Measurements from ENCODE around the gene APBA3.
"Not testable (repeated sequence)": the region's sequence is repeated elsewhere in the genome, so short reads cannot be mapped to it uniquely, and the experiment has no call there.

APBA3 gene

DNA sequence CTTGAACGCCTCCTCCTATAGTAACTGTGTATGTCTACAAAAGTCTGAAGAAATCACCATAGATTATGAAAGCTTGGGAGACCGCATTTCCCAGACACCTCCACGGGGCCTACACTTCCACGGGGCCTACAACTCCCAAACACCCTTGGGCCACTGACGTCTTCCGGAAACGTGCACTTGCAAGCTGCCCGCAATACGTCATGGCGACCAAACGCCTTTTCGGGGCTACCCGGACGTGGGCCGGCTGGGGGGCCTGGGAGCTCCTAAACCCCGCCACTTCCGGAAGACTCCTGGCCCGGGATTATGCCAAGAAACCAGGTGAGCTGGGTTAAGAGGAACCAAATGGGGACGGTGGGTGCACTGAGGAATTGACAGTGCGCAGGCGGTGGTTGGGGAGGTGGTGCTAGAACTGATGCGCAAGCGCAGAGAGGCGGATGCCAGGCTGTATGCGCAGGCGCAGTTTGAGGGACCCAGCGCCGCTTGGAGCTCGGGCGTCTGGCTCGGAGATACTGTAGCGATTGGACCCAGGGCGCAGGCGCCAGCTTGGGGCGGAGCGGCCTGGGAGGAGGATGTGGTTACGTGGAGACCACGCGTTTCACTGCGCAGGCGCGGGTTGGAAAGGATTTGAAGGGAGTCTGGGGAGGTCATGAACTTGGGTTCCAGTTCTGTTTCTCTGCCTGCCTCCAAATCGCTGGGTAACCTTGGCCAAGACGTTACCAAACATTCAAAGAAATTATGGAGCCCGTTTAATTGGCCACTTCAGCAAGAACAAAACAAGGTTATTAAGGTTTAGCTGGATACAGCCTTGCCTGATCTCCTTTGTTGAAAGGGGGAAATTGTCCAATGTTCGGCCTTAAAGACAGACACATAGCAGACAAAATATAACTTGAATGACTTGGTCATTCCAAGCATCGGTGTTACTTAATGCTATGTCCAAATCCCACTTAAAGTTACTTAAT lies 1.3 kb upstream of the APBA3 start, which contains the start of gene MRPL54:
TSS of gene MRPL54 (plus strand) at position 182 of the 959 bp plus-strand sequence. CDS start at position 201, 19 bp downstream.
- peaks cover 40% of the 10 kb centered on the region for H3K4me1 ChIP-seq (ENCODE audit: control insufficient read depth, insufficient read depth, low read length, poor library complexity, severe bottlenecking)
- peak within 1 kb of the TSS; percentile 86 for H3K4me3 ChIP-seq (ENCODE audit: insufficient read depth, low read depth, low read length, poor library complexity, severe bottlenecking)
- H3K27ac ChIP-seq (ENCODE audit: insufficient read depth, low read length, poor library complexity, severe bottlenecking): peak within 1 kb of the TSS; percentile 100
- DNase-seq: peak; percentile 98 to 99 (median 99)
- H3K27me3 ChIP-seq (replicated peaks; ENCODE audit: control insufficient read depth, insufficient read depth, low read length, poor library complexity, severe bottlenecking): no peaks in the 10 kb centered on the region
- H3K36me3 ChIP-seq (ENCODE audit: control insufficient read depth, insufficient read depth, low read length): peaks cover 27% of the 10 kb centered on the region
- H3K9me3 ChIP-seq (ENCODE audit: control insufficient read depth, low read length): no peaks in the 10 kb centered on the region

DNA sequence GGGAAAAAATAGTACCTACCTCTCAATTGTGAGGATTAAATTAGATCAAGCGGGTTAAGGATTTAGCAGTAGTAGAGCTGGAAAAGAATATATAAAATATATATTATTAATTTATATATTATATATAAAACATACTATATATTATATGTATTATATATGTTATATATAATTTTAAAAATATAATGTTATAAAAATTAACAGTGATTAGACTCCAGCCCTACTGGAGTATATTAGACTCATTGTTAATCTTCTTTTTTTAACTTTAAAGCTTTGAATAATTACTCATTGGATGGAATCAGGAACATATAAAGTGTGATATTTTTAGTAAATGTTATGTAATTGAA lies 610 bp upstream of the APBA3 start:
- peak overlapping the region; percentile 100 for H3K27ac ChIP-seq (ENCODE audit: insufficient read depth, low read length, poor library complexity, severe bottlenecking)
- no peaks in the 10 kb centered on the region for H3K27me3 ChIP-seq (replicated peaks; ENCODE audit: control insufficient read depth, insufficient read depth, low read length, poor library complexity, severe bottlenecking)
- no peaks in the 10 kb centered on the region for H3K9me3 ChIP-seq (ENCODE audit: control insufficient read depth, low read length)
- DNase-seq: no peak
- H3K4me3 ChIP-seq (ENCODE audit: insufficient read depth, low read depth, low read length, poor library complexity, severe bottlenecking): no peak overlapping the region
- H3K4me1 ChIP-seq (ENCODE audit: control insufficient read depth, insufficient read depth, low read length, poor library complexity, severe bottlenecking): peaks cover 40% of the 10 kb centered on the region
- peaks cover 23% of the 10 kb centered on the region for H3K36me3 ChIP-seq (ENCODE audit: control insufficient read depth, insufficient read depth, low read length)

DNA sequence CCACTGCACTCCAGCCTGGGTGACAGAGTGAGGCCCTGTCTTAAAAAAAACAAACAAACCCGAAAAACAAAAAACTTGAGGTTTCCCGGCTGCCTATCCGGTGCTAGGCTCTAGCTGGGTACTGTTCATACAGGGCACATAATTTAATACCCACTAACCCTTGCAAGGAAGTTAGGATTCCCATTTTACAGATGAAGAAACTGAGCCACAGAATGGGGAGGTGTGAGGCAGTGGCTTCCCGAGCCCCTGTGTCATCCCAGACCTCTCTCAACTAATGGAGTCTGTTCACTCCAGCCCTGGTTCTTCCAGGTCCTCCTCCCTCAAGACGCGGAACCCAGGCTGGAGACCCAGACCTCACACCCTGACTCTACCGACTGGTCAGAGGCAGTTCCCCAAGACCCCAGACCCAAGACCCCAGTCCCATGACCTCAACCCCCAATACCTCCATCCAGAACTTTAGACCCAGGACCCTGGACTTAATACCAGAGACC lies 576 bp downstream of the APBA3 start:
- H3K9me3 ChIP-seq (ENCODE audit: control insufficient read depth, low read length): no peaks in the 10 kb centered on the region
- peaks cover 14% of the 10 kb centered on the region for H3K36me3 ChIP-seq (ENCODE audit: control insufficient read depth, insufficient read depth, low read length)
- peak overlapping the region; percentile 86 for H3K4me3 ChIP-seq (ENCODE audit: insufficient read depth, low read depth, low read length, poor library complexity, severe bottlenecking)
- H3K27me3 ChIP-seq (replicated peaks; ENCODE audit: control insufficient read depth, insufficient read depth, low read length, poor library complexity, severe bottlenecking): no peaks in the 10 kb centered on the region
- H3K27ac ChIP-seq (ENCODE audit: insufficient read depth, low read length, poor library complexity, severe bottlenecking): peak overlapping the region; percentile 99
- DNase-seq: peak in 1 of 3 donors; percentile 7
- H3K4me1 ChIP-seq (ENCODE audit: control insufficient read depth, insufficient read depth, low read length, poor library complexity, severe bottlenecking): peaks cover 33% of the 10 kb centered on the region

DNA sequence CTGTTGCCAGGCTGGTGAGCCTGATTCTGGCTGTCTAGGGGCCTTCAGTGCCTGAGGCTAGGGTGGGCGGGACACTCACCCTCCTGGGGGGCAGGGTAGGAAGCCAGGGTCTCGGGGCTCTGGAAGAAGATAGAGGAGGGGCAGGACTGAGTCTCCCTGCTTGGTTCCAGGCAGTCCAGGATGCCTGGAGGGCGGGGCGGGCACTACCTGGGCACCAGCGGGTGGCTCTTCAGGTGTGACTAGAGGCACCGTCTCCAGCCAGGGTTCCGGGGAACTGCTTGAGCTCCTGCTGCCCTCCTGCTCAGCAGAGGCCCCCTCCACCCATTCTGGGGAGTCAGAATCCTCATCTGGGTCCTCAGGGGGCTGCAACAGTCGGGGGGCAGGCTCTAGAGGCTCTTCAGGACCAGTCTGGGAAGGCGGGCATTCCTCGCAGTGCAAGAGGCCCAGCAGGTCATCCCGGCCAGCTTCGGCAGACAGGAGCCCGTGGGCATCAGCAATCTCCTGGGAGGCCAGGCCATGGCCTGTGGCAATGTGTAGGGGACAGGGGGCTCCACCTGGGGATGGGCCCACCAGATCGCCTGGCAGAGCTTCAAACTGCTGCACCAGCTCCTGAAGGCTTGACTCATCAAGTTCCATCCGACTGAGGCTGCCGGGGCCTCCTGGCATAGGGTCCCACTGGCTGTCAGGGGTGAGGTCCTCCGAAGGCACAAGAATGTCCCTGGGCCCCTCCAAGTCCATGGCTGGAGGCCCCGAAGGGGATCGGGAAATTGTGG lies 1.8 kb downstream of the APBA3 start:
- H3K4me3 ChIP-seq (ENCODE audit: insufficient read depth, low read depth, low read length, poor library complexity, severe bottlenecking): no peak overlapping the region
- H3K27me3 ChIP-seq (replicated peaks; ENCODE audit: control insufficient read depth, insufficient read depth, low read length, poor library complexity, severe bottlenecking): no peaks in the 10 kb centered on the region
- peaks cover 33% of the 10 kb centered on the region for H3K4me1 ChIP-seq (ENCODE audit: control insufficient read depth, insufficient read depth, low read length, poor library complexity, severe bottlenecking)
- H3K27ac ChIP-seq (ENCODE audit: insufficient read depth, low read length, poor library complexity, severe bottlenecking): peak overlapping the region; percentile 18
- no peak for DNase-seq
- no peaks in the 10 kb centered on the region for H3K9me3 ChIP-seq (ENCODE audit: control insufficient read depth, low read length)
- peaks cover 9% of the 10 kb centered on the region for H3K36me3 ChIP-seq (ENCODE audit: control insufficient read depth, insufficient read depth, low read length)

DNA sequence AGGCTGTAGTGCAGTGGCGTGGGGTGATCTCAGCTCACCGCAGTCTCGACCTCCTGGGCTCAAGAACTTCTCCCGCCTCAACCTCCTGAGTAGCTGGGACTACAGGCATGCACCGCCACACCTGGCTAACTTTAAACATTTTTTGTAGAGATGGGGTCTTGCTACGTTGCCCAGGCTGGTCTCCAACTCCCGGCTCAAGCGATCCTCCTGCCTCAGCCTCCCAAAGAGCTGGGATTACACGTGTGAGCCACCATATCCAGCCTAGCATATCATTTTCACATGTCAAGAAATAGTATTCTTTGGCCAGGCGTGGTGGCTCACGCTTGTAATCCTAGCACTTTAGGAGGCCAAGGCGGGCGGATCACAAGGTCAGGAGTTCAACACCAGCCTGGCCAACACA lies 3.2 kb downstream of the APBA3 start:
- not testable (repeated sequence) for H3K27me3 ChIP-seq (replicated peaks; ENCODE audit: control insufficient read depth, insufficient read depth, low read length, poor library complexity, severe bottlenecking); DNase-seq; H3K27ac ChIP-seq (ENCODE audit: insufficient read depth, low read length, poor library complexity, severe bottlenecking); H3K4me3 ChIP-seq (ENCODE audit: insufficient read depth, low read depth, low read length, poor library complexity, severe bottlenecking); H3K9me3 ChIP-seq (ENCODE audit: control insufficient read depth, low read length)
- peaks cover 21% of the 10 kb centered on the region for H3K36me3 ChIP-seq (ENCODE audit: control insufficient read depth, insufficient read depth, low read length)
- peaks cover 32% of the 10 kb centered on the region for H3K4me1 ChIP-seq (ENCODE audit: control insufficient read depth, insufficient read depth, low read length, poor library complexity, severe bottlenecking)

DNA sequence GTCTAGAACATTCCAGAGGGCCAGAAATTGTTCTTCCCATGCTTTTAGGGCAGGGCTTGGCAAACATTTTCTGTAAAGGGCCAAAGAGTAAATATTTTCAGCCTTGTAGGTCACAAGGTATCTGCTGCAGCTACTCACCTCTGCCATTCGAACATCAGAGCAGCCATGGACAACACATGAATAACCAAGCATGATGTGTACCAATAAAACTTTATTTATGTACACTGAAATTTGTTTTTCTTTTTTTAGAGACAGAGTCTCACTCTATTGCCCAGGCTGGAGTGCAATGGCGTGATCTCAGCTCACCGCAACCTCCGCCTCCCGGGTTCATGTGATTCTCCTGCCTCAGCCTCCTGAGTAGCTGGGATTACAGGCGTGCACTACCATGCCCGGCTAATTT lies 3.8 kb downstream of the APBA3 start:
- not testable (repeated sequence) for DNase-seq; H3K4me3 ChIP-seq (ENCODE audit: insufficient read depth, low read depth, low read length, poor library complexity, severe bottlenecking); H3K27me3 ChIP-seq (replicated peaks; ENCODE audit: control insufficient read depth, insufficient read depth, low read length, poor library complexity, severe bottlenecking); H3K27ac ChIP-seq (ENCODE audit: insufficient read depth, low read length, poor library complexity, severe bottlenecking); H3K9me3 ChIP-seq (ENCODE audit: control insufficient read depth, low read length)
- peaks cover 28% of the 10 kb centered on the region for H3K4me1 ChIP-seq (ENCODE audit: control insufficient read depth, insufficient read depth, low read length, poor library complexity, severe bottlenecking)
- H3K36me3 ChIP-seq (ENCODE audit: control insufficient read depth, insufficient read depth, low read length): peaks cover 27% of the 10 kb centered on the region

DNA sequence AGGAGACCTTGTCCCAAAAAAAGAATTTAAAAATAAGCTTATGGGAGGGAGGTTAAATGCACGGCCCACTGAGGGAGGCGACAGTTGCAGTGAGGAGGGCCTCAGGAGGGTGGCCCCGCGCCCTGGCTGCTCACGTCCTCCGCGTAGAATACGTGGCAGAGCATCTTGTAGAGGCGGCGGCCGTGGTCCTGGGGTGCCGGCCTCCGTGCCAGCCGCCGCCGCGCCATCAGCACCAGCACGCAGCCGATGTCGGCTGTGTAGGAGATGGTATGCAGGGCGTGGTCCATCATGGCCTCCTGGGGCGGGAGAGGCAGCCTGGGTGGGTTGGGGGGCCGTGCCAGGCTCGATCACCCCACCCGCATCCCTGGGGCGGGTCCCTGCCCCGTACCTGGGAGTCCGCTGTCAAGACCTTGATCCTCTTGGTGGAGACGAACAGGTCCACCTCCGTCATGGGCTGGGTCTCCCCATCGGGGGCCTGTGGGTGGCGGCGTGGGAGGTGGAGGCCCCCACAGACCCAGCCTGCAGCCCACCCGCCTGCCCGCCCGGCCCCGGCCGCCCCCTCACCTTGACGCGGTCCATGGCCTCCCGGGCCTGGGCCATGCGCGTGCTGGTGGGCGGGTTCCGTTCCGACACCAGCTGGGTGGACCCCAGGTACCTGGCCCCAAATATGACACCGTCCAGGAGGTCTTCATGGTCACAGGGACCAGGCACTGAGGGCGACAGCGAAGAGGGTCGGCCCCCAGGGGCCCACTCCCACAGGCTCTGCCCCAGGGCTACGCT lies 7.7 kb downstream of the APBA3 start:
- Histone ChIP-seq H3K4me3 (ENCODE audit: insufficient read depth, low read depth, low read length, poor library complexity, severe bottlenecking) (no peak overlapping the region), H3K4me1 (ENCODE audit: control insufficient read depth, insufficient read depth, low read length, poor library complexity, severe bottlenecking) (no peaks in the 10 kb centered on the region), H3K9me3 (ENCODE audit: control insufficient read depth, low read length) (no peaks in the 10 kb centered on the region), H3K27ac (ENCODE audit: insufficient read depth, low read length, poor library complexity, severe bottlenecking) (no peak overlapping the region), H3K36me3 (ENCODE audit: control insufficient read depth, insufficient read depth, low read length) (peaks cover 55% of the 10 kb centered on the region), H3K27me3 (replicated peaks; ENCODE audit: control insufficient read depth, insufficient read depth, low read length, poor library complexity, severe bottlenecking) (no peaks in the 10 kb centered on the region)
- DNase-seq: no peak

DNA sequence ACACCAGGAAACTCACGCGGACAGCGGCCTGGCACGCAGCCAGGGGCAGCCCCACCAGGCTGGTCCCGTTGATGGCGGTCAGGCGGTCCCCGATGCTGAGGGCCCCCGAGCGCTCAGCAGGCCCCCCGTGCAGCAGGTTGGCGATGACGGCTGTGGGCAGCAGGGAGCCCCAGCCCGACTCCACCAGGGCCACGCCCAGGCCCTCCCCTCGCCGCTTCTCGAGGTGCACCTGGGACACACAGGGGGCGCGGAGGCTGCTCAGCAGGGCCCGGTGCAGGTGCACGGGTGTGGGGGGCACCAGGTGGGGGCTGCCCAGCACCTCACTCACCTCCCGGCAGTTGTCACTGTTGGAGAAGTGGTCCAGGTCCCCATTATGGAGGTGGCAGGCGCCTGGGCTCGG lies 9.0 kb downstream of the APBA3 start:
- no peak overlapping the region for H3K27ac ChIP-seq (ENCODE audit: insufficient read depth, low read length, poor library complexity, severe bottlenecking)
- peaks cover 52% of the 10 kb centered on the region for H3K36me3 ChIP-seq (ENCODE audit: control insufficient read depth, insufficient read depth, low read length)
- H3K9me3 ChIP-seq (ENCODE audit: control insufficient read depth, low read length): no peaks in the 10 kb centered on the region
- H3K4me1 ChIP-seq (ENCODE audit: control insufficient read depth, insufficient read depth, low read length, poor library complexity, severe bottlenecking): no peaks in the 10 kb centered on the region
- H3K27me3 ChIP-seq (replicated peaks; ENCODE audit: control insufficient read depth, insufficient read depth, low read length, poor library complexity, severe bottlenecking): no peaks in the 10 kb centered on the region
- no peak for DNase-seq
- no peak overlapping the region for H3K4me3 ChIP-seq (ENCODE audit: insufficient read depth, low read depth, low read length, poor library complexity, severe bottlenecking)

DNA sequence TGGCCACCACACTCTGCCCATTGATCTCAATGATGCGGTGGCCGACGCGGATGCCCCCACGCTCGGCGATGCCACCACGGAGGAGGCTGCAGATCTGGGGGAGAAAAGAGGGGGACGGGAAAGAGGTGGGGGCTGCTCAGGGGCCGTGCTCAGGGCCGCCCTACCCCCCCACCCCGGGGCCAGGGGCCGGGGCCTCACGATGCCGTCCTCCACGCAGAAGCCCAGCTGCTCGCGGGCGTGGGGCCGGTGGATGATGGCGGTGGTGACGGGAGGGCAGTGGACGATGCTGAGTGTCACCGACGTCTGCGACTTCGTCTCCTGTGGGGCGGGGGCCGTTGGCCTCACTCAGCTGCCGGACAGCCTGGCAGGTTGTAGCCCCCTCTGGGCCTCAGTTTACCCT lies 10.3 kb downstream of the APBA3 start:
- H3K27ac ChIP-seq (ENCODE audit: insufficient read depth, low read length, poor library complexity, severe bottlenecking): no peak overlapping the region
- H3K27me3 ChIP-seq (replicated peaks; ENCODE audit: control insufficient read depth, insufficient read depth, low read length, poor library complexity, severe bottlenecking): no peaks in the 10 kb centered on the region
- DNase-seq: no peak
- no peaks in the 10 kb centered on the region for H3K9me3 ChIP-seq (ENCODE audit: control insufficient read depth, low read length)
- no peak overlapping the region for H3K4me3 ChIP-seq (ENCODE audit: insufficient read depth, low read depth, low read length, poor library complexity, severe bottlenecking)
- no peaks in the 10 kb centered on the region for H3K4me1 ChIP-seq (ENCODE audit: control insufficient read depth, insufficient read depth, low read length, poor library complexity, severe bottlenecking)
- peaks cover 51% of the 10 kb centered on the region for H3K36me3 ChIP-seq (ENCODE audit: control insufficient read depth, insufficient read depth, low read length)

Data from effector memory CD4-positive, alpha-beta T cell (primary cell).